GM10266 (cell line): ENCODE data around the gene TOX2.

Source experiments
- DNase-seq: peaks from one replicate; pipeline ENCODE4 v3.0.0; 2012; ENCODE audit errors: extremely low spot score
- CTCF ChIP-seq: IDR thresholded peaks from 2 replicates; pipeline ENCODE4 v1.5.1; 2012; ENCODE audit warnings: mild to moderate bottlenecking, low read depth; ENCODE audit not compliant: control insufficient read depth, insufficient read depth; ENCODE audit errors: missing control alignments

TOX2 gene

GRCh38 chr20:43982886-43983285 is 68.2 kb downstream of the TOX2 start:
- no peak for TF ChIP-seq CTCF
- no peak for DNase-seq

- peak; percentile 25 for TF ChIP-seq CTCF
- DNase-seq: no peak
Observed at GRCh38 chr20:43983359-43983758, 68.7 kb downstream of the TOX2 start.

GRCh38 chr20:43983904-43984361 is 69.3 kb downstream of the TOX2 start:
- DNase-seq: no peak
- no peak for TF ChIP-seq CTCF

GRCh38 chr20:43984587-43984986 is 69.9 kb downstream of the TOX2 start:
- DNase-seq: no peak
- TF ChIP-seq CTCF: no peak

- DNase-seq: no peak
- TF ChIP-seq CTCF: no peak
Observed at GRCh38 chr20:43985121-43985520, 70.5 kb downstream of the TOX2 start.

GRCh38 chr20:43985608-43986316 is 71.1 kb downstream of the TOX2 start:
- no peak for TF ChIP-seq CTCF
- no peak for DNase-seq

GRCh38 chr20:43987018-43987417 is 72.4 kb downstream of the TOX2 start:
- TF ChIP-seq CTCF: no peak
- DNase-seq: no peak
